ENCODE measurements around the gene FADS1.
A peak's percentile ranks its signal among the peaks of the same experiment; 100 is the strongest.

Gene FADS1

GRCh38 chr11:61816736-61817455 lies at the start of gene FADS1:
TSS of gene FADS1 (minus strand) at chr11:61817003. CDS start at chr11:61816929, 74 bp downstream.
- no peaks in the 10 kb centered on the region for H3K9me3 ChIP-seq
- peaks cover 8 to 13% (median 12%) of the 10 kb centered on the region in 3 donors for H3K36me3 ChIP-seq
- no peaks in the 10 kb centered on the region for H3K27me3 ChIP-seq
- peak within 1 kb of the TSS; percentile 99 for H3K27ac ChIP-seq
- H3K4me3 ChIP-seq: peak within 1 kb of the TSS; percentile 70 to 77
- peak; percentile 88 to 98 for DNase-seq
- intact Hi-C loops (cut with DNase I; ENCODE audit: low total_unique reads): no loop called here
- peak; percentile 47 to 54 for TF ChIP-seq CTCF (IDR thresholded peaks at IDR 0.05)
- H3K4me1 ChIP-seq: peaks cover 0 to 17% (median 11%) of the 10 kb centered on the region in 4 donors

- intact Hi-C loops (cut with DNase I; ENCODE audit: low total_unique reads): no loop called here
- H3K27ac ChIP-seq: no peak overlapping the region
- H3K4me1 ChIP-seq: peaks cover 0 to 21% (median 17%) of the 10 kb centered on the region in 4 donors
- peaks cover 27 to 38% (median 33%) of the 10 kb centered on the region in 3 donors for H3K36me3 ChIP-seq
- no peak overlapping the region for H3K4me3 ChIP-seq
- TF ChIP-seq CTCF (IDR thresholded peaks at IDR 0.05): no peak
- DNase-seq: no peak
- H3K9me3 ChIP-seq: no peaks in the 10 kb centered on the region
- no peaks in the 10 kb centered on the region for H3K27me3 ChIP-seq
These were observed 49.6 kb upstream of the FADS1 start for GRCh38 chr11:61866231-61866957.

- TF ChIP-seq CTCF (IDR thresholded peaks at IDR 0.05): no peak
- Histone ChIP-seq H3K27me3 (no peaks in the 10 kb centered on the region), H3K4me3 (no peak overlapping the region), H3K9me3 (no peaks in the 10 kb centered on the region), H3K36me3 (peaks cover 27 to 45% (median 42%) of the 10 kb centered on the region in 3 donors), H3K4me1 (peaks cover 0 to 14% (median 6%) of the 10 kb centered on the region in 4 donors), H3K27ac (no peak overlapping the region)
- intact Hi-C loops (cut with DNase I; ENCODE audit: low total_unique reads): no loop called here
- DNase-seq: no peak
These were observed 48.3 kb upstream of the FADS1 start for GRCh38 chr11:61864814-61865775.

- no peak for TF ChIP-seq CTCF (IDR thresholded peaks at IDR 0.05)
- no peak overlapping the region for H3K27ac ChIP-seq
- peaks cover 0 to 8% (median 3%) of the 10 kb centered on the region in 4 donors for H3K4me1 ChIP-seq
- H3K4me3 ChIP-seq: no peak overlapping the region
- H3K27me3 ChIP-seq: no peaks in the 10 kb centered on the region
- no peaks in the 10 kb centered on the region for H3K9me3 ChIP-seq
- H3K36me3 ChIP-seq: peaks cover 38 to 59% (median 57%) of the 10 kb centered on the region in 3 donors
- intact Hi-C loops (cut with DNase I; ENCODE audit: low total_unique reads): no loop called here
- DNase-seq: no peak
These were observed 46.8 kb upstream of the FADS1 start for GRCh38 chr11:61863548-61864081.

Measured in tibial artery (tissue), 4 donors.